SK-MEL-5 (cell line): ENCODE data around the gene GOLGA8N. TPM values are rescaled to one million over a fixed set of nuclear protein-coding genes. Genes with fewer than 3 reads are reported as not detected.
"Not testable (repeated sequence)": the region's sequence is repeated elsewhere in the genome, so short reads cannot be mapped to it uniquely, and the experiment has no call there.

Experiments used
- DNase-seq: peaks from one replicate; pipeline ENCODE4 v3.0.0-alpha.2; 2016; ENCODE audit warnings: low read depth, low spot score
- in situ Hi-C: cut with HindIII; loops from 2 replicates; pipeline ENCODE4 v1.10.0; 2016; ENCODE audit warnings: low sequenced_read_pairs, high pct_unique_total_duplicates, low pct_unique_long_range_greater_than_20kb
- polyA plus RNA-seq, 2 experiments: library from polyadenylated mRNA; depleted of rRNA; stranded (reverse); fragments of >200 nt; gene quantifications; 2 replicates each; pipeline ENCODE4 v1.2.3, GENCODE V29; 2015
- total RNA-seq: library from RNA; depleted of rRNA; stranded (reverse); fragments of >200 nt; shearing (Covaris generic); gene quantifications from 2 replicates; pipeline ENCODE4 v1.2.3, GENCODE V29; 2014; rRNA removed

GOLGA8N gene
- total RNA-seq, result 0.16 and 0.29 TPM in 2 replicates
- 0.14 and 0.24 TPM in 2 replicates for polyA plus RNA-seq (2015; cell fraction: cytosol; rRNA removed)
- 4.5 and 5.7 TPM in 2 replicates for polyA plus RNA-seq (2015; cell fraction: nucleus; rRNA removed)

DNA sequence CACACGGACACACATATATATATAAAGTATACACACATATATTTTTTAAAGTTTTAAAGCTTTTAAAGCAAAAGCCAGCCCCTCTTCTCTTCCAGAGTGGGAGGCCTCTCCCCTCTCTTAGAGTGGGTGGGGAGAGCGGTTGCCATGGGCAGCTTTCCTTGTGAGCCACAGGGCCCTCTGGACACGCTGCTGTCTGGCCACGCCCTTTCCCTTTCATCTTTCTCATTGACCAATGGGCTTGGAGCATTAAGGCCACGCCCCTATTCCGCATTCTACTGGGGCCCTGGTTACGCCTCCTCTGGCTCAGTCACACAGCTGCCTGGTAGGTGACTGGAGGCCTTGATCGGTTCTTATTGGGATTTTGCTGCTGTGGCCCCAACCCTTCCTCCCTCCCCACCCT is at the start of gene GOLGA8N:
GOLGA8N (plus strand) TSS at position 306 of the 400 bp plus-strand sequence.
- DNase-seq, in situ Hi-C loops: not testable (repeated sequence)

- in situ Hi-C loops, result not testable (repeated sequence)
These were observed 49.8 kb upstream of the GOLGA8N start for GRCh38 chr15:32543456-32543855.

GRCh38 chr15:32545129-32545528 is 48.1 kb upstream of the GOLGA8N start:
- DNase-seq, in situ Hi-C loops: not testable (repeated sequence)

More at GRCh38 chr15:32543456-32543855, 49.8 kb upstream of the GOLGA8N start:
- DNase-seq, result not testable (repeated sequence)

GRCh38 chr15:32554587-32554986 is 38.7 kb upstream of the GOLGA8N start:
- DNase-seq, in situ Hi-C loops: not testable (repeated sequence)

- in situ Hi-C loops, DNase-seq: not testable (repeated sequence)
These were observed 31.1 kb upstream of the GOLGA8N start for GRCh38 chr15:32562198-32562597.

DNA sequence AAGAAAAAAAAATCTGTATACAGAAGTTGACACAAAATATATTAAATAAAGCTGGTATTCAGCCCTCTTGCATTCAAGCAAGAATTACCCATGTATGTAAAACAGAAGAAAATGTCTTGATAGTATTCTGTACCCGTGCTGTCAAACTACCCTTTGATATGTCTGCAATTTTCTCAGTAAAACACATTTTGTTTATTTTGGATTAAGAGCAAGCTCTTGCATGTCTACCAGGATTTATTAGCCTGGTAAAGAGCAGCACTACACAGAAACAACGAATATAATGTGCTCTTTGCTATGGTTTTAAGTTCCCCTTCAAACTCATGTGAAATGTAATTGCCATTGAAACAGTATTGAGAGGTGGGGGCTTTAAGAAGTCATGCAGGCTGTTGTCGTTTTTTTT is 24.3 kb upstream of the GOLGA8N start:
- in situ Hi-C loops, DNase-seq: not testable (repeated sequence)

DNA sequence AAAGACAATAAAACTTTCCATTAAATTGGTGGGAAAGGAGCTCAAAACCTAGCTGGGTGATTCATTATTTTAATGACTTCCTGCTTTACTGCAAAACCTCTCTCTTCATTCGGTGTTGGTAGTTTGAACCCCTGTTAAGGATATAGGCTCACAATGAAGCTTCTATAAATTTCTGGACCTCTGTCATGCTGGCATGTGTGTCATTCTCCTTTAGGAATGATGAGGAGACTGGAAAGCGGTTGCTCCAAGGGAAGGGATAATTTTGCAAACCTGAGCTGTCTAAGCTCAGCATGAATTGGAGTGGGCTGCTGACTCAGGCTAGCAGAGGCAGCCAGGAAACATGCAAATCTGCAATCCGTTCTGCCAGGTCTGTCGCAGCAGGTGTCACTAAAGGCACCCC is 14.8 kb upstream of the GOLGA8N start:
- in situ Hi-C loops, DNase-seq: not testable (repeated sequence)

DNA sequence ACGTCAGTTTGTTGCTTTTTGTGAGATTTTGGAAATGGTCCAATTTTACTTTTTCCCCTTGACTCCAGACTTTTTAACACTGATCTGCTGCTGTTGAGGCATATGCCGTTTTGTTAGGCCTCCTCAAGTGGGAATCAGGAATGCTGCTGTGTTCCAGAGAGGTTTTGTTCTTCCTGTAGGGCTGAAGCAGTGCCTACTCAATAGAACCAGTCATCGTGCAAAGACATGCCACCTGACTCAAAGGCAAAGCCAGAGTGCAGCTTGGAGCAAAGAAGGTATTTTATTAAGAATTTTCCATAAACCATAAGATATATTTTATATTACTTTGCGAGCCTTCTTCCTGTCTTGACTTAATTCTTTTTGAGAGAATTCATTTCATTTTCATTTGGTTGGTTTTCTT is 7.4 kb upstream of the GOLGA8N start:
- in situ Hi-C loops, result not testable (repeated sequence)

GRCh38 chr15:32609518-32609917 is 16.3 kb downstream of the GOLGA8N start:
- in situ Hi-C loops, DNase-seq: not testable (repeated sequence)

More for the DNA sequence above, 7.4 kb upstream of the GOLGA8N start:
- DNase-seq, result not testable (repeated sequence)

DNA sequence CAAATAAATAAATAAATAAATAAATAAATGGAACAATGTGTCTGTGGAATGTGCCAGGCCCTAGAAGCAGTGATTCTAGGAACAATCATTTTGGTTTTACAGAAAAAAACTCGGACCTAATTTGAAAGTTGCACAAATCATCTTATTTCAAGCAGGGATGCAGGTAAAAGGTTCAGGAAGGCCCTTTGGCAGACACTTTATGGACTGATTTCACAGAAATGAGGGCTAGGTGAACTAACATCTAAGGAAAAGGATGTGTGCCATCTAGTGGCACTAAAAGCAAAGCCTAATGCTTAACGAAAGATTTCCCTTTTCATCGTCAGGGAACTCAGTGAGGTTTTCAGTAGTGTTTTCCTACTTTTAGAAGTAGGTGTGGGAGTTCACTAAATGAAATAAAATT is 17.5 kb downstream of the GOLGA8N start:
- peak; percentile 47 for DNase-seq
- in situ Hi-C loops, result not testable (repeated sequence)

GRCh38 chr15:32614712-32615050 is 21.4 kb downstream of the GOLGA8N start:
- DNase-seq, in situ Hi-C loops: not testable (repeated sequence)

DNA sequence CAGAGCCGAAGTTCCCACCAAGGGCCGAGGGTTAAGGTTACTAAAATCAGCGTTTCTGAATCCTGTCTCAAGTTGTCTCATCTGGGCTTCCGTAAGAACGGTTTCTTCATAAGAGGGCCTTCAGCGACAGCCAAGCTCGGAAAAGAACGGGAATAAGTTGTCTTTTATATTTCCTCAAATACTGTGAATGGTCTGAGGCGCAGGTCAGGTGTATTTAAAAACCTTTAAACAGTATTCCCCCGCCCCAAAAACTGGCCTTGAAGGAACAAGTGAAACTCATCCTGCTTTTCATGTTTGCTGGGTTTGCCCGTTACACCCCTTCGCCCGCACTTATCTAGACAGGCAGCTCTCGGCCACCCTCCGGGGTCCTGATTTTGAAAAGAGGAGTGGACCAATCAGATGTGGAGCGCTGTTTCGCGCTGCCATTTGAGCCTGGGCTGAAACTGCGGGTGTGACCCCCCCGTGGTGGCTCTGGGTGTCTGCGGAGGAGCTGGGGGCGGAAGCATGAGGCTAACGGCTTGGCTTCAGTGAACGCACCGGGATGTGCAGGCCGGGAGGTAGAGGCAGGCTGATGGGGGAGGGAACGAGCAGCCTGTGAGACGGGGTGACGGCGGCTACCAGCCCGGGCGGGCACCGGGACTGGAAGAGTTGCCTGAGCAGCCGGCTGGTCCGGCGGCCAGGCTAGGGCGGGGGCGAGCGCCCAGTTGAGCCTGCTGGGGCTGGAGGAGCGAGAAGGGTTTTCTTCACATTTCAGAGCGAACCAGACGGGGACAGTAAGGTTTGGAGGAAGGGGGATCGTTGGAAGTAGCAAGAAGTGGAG is 22.0 kb downstream of the GOLGA8N start, which contains the start of gene ARHGAP11A:
ARHGAP11A (plus strand) TSS at position 454 of the 820 bp plus-strand sequence. CDS start 708 bp downstream, outside the sequence.
- in situ Hi-C loops, result not testable (repeated sequence)
- DNase-seq, result peak; percentile 92

GRCh38 chr15:32615871-32616426 is 22.7 kb downstream of the GOLGA8N start:
- in situ Hi-C loops, DNase-seq: not testable (repeated sequence)

DNA sequence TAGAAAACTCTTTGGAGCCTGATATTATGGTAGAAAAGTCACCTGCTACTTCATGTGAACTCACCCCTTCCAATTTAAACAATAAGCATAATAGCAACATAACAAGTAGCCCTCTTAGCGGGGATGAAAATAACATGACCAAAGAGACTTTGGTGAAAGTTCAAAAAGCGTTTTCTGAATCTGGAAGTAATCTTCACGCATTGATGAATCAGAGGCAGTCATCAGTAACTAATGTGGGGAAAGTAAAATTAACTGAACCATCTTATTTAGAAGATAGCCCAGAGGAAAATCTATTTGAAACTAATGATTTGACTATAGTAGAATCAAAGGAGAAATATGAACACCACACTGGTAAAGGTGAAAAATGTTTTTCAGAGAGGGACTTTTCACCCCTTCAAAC is 43.2 kb downstream of the GOLGA8N start:
- in situ Hi-C loops, result no loop called here
- DNase-seq, result no peak

DNA sequence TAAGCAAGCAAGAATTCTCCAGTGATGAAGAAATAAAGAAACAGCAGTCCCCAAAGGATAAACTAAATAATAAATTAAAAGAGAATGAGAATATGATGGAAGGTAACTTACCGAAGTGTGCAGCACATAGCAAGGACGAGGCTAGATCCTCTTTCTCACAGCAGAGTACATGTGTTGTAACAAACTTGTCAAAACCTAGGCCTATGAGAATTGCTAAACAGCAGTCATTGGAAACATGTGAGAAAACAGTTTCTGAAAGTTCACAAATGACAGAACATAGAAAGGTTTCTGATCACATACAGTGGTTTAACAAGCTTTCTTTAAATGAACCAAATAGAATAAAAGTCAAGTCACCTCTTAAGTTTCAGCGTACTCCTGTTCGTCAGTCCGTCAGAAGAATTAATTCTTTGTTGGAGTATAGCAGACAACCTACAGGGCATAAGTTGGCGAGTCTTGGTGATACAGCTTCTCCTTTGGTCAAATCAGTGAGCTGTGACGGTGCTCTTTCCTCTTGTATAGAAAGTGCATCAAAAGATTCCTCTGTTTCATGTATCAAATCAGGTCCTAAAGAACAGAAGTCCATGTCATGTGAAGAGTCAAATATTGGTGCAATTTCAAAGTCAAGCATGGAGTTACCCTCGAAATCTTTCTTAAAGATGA is 43.8 kb downstream of the GOLGA8N start:
- in situ Hi-C loops, result no loop called here
- DNase-seq, result no peak

DNA sequence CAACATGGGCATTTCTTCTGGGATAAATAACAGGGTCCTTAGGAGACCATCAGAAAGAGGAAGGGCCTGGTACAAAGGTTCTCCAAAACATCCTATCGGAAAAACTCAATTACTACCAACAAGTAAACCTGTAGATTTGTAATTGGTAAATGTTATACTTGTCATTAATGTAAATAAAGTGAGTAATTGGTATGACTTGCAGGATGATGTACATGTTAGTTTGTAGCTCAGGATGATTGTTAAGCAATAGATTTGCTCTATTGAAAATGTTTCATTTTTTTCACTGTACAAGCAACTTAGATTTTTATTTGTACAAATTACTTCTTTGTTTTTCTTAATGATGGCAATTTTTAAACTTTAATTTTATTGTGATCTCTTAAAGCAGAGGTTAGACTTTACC is 44.4 kb downstream of the GOLGA8N start:
- in situ Hi-C loops, result no loop called here
- DNase-seq, result no peak

DNA sequence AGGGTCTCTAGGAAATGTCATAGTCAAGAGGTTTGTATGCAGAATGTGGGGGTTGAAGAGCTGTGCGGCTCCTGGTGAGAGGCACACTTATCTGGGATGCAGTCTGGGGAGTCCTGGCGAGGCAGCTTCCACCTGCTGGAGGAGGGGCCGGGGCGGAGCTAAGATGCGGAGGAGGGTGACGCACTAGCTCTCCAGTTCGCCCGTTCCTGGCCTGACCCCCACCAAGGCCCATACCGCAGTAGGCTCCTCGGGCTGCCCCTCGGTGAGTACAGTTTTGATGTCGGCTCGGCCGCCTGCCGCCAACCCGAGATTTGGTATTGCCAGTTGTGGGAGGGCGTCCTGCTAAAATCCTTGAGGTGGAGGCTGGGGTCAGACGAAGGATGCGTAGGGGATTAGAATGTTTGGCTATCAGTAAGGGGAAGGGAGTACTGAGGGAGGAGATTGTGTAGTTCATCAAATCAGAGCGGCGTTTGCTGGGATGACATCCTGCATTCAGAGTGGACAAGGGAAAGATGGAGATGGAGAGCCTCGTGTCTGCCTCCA is 48.3 kb downstream of the GOLGA8N start, which contains the start of gene SCG5:
SCG5 (plus strand) TSS at position 194 of the 543 bp plus-strand sequence. CDS start 1,883 bp downstream, outside the sequence.
- no peak for DNase-seq
- in situ Hi-C loops, result no loop called here
